Mucosa of stomach (tissue), 1 donor: Measurements from ENCODE around the gene GIMAP4.
"Not testable (repeated sequence)": the region's sequence is repeated elsewhere in the genome, so short reads cannot be mapped to it uniquely, and the experiment has no call there.

Experiments used
- H3K27me3 ChIP-seq: one replicate; pipeline ENCODE4 v1.7.0; 2013; ENCODE audit warnings: mild to moderate bottlenecking, low read length; ENCODE audit not compliant: control insufficient read depth, insufficient read depth
- H3K36me3 ChIP-seq: one replicate; pipeline ENCODE4 v1.7.0; 2013; ENCODE audit warnings: low read length; ENCODE audit not compliant: control insufficient read depth, insufficient read depth
- H3K4me1 ChIP-seq: one replicate; pipeline ENCODE4 v1.7.0; 2013; ENCODE audit warnings: mild to moderate bottlenecking, low read length; ENCODE audit not compliant: control insufficient read depth, insufficient read depth
- H3K4me3 ChIP-seq: one replicate; pipeline ENCODE4 v1.7.0; 2013; ENCODE audit warnings: low read length
- H3K9ac ChIP-seq: one replicate; pipeline ENCODE4 v1.7.0; 2013; ENCODE audit warnings: mild to moderate bottlenecking, low read length, moderate library complexity
- H3K9me3 ChIP-seq: one replicate; pipeline ENCODE4 v1.7.0; 2013; ENCODE audit warnings: mild to moderate bottlenecking, low read length, moderate library complexity; ENCODE audit not compliant: control insufficient read depth
- donor health status: Pancreatic carcinoma.

GIMAP4 gene

GRCh38 chr7:150586068-150586784 lies 19.0 kb downstream of the GIMAP4 start:
- Histone ChIP-seq H3K4me3 (no peak overlapping the region), H3K4me1 (no peaks in the 10 kb centered on the region), H3K27me3 (no peaks in the 10 kb centered on the region)

GRCh38 chr7:150586785-150587152 lies 19.6 kb downstream of the GIMAP4 start:
- no peaks in the 10 kb centered on the region for H3K4me1 ChIP-seq
- H3K36me3 ChIP-seq, result no peaks in the 10 kb centered on the region
- H3K9me3 ChIP-seq, result no peaks in the 10 kb centered on the region
- no peak overlapping the region for H3K9ac ChIP-seq
- H3K4me3 ChIP-seq, result no peak overlapping the region
- H3K27me3 ChIP-seq, result no peaks in the 10 kb centered on the region

More at GRCh38 chr7:150586068-150586784, 19.0 kb downstream of the GIMAP4 start:
- Histone ChIP-seq H3K36me3 (no peaks in the 10 kb centered on the region), H3K9ac (no peak overlapping the region), H3K9me3 (no peaks in the 10 kb centered on the region)

GRCh38 chr7:150587551-150587950 lies 20.4 kb downstream of the GIMAP4 start:
- H3K9me3 ChIP-seq, result no peaks in the 10 kb centered on the region
- no peaks in the 10 kb centered on the region for H3K36me3 ChIP-seq
- H3K27me3 ChIP-seq, result no peaks in the 10 kb centered on the region
- no peaks in the 10 kb centered on the region for H3K4me1 ChIP-seq
- H3K4me3 ChIP-seq, result no peak overlapping the region
- H3K9ac ChIP-seq, result no peak overlapping the region

GRCh38 chr7:150594805-150595204 lies 27.6 kb downstream of the GIMAP4 start:
- Histone ChIP-seq H3K4me1 (no peaks in the 10 kb centered on the region), H3K4me3 (no peak overlapping the region), H3K9me3 (no peaks in the 10 kb centered on the region), H3K36me3 (no peaks in the 10 kb centered on the region), H3K9ac (no peak overlapping the region), H3K27me3 (no peaks in the 10 kb centered on the region)

- Histone ChIP-seq H3K36me3 (no peaks in the 10 kb centered on the region), H3K9ac (no peak overlapping the region), H3K4me1 (no peaks in the 10 kb centered on the region), H3K4me3 (no peak overlapping the region), H3K9me3 (no peaks in the 10 kb centered on the region), H3K27me3 (no peaks in the 10 kb centered on the region)
These were observed 28.2 kb downstream of the GIMAP4 start for GRCh38 chr7:150595361-150595760.

- H3K4me1 ChIP-seq, H3K27me3 ChIP-seq, H3K9ac ChIP-seq, H3K36me3 ChIP-seq, H3K9me3 ChIP-seq, H3K4me3 ChIP-seq: not testable (repeated sequence)
These were observed 36.4 kb downstream of the GIMAP4 start for GRCh38 chr7:150603600-150603999.

- no peaks in the 10 kb centered on the region for H3K27me3 ChIP-seq
- no peak overlapping the region for H3K9ac ChIP-seq
- H3K4me3 ChIP-seq, result no peak overlapping the region
- H3K36me3 ChIP-seq, result no peaks in the 10 kb centered on the region
- H3K4me1 ChIP-seq, result no peaks in the 10 kb centered on the region
- H3K9me3 ChIP-seq, result no peaks in the 10 kb centered on the region
These were observed 43.0 kb downstream of the GIMAP4 start for GRCh38 chr7:150610233-150610632.

GRCh38 chr7:150612925-150613324 lies 45.7 kb downstream of the GIMAP4 start:
- Histone ChIP-seq H3K9me3 (no peaks in the 10 kb centered on the region), H3K4me1 (no peaks in the 10 kb centered on the region), H3K27me3 (no peaks in the 10 kb centered on the region), H3K4me3 (no peak overlapping the region), H3K9ac (no peak overlapping the region), H3K36me3 (no peaks in the 10 kb centered on the region)

- Histone ChIP-seq H3K27me3 (no peaks in the 10 kb centered on the region), H3K9ac (no peak overlapping the region), H3K4me3 (no peak overlapping the region), H3K9me3 (no peaks in the 10 kb centered on the region), H3K4me1 (no peaks in the 10 kb centered on the region), H3K36me3 (no peaks in the 10 kb centered on the region)
These were observed 46.7 kb downstream of the GIMAP4 start for GRCh38 chr7:150613880-150614279.

- not testable (repeated sequence) for H3K9me3 ChIP-seq, H3K4me3 ChIP-seq, H3K4me1 ChIP-seq, H3K27me3 ChIP-seq, H3K9ac ChIP-seq, H3K36me3 ChIP-seq
These were observed 47.2 kb downstream of the GIMAP4 start for GRCh38 chr7:150614426-150614825.

GRCh38 chr7:150615221-150615755 lies 48.1 kb downstream of the GIMAP4 start:
- H3K27me3 ChIP-seq, H3K4me1 ChIP-seq, H3K36me3 ChIP-seq, H3K4me3 ChIP-seq, H3K9me3 ChIP-seq, H3K9ac ChIP-seq: not testable (repeated sequence)

GRCh38 chr7:150620061-150620460 lies 52.9 kb downstream of the GIMAP4 start:
- Histone ChIP-seq H3K9me3 (no peaks in the 10 kb centered on the region), H3K4me3 (no peak overlapping the region), H3K4me1 (no peaks in the 10 kb centered on the region), H3K36me3 (no peaks in the 10 kb centered on the region), H3K27me3 (no peaks in the 10 kb centered on the region), H3K9ac (no peak overlapping the region)
